PC-3 (cell line): ENCODE results near the gene ENTREP1.

ENCODE experiments used
- EZH2 ChIP-seq: fragments of 300-600 bp; sonication (generic); IDR thresholded peaks from one replicate; pipeline ENCODE4 v1.6.1; 2017; ENCODE audit warnings: antibody characterized with exemption, mild to moderate bottlenecking, low read length; ENCODE audit not compliant: unreplicated experiment
- EZH2phosphoT487 ChIP-seq: fragments of 300-600 bp; sonication (generic); IDR thresholded peaks from 2 replicates; pipeline ENCODE4 v1.6.1; 2018; ENCODE audit warnings: mild to moderate bottlenecking, antibody characterized with exemption, low read length, borderline replicate concordance
- TF ChIP-seq, protein P1 (sequence below): fragments of 300-600 bp; sonication (generic); conservative IDR thresholded peaks from 2 replicates; pipeline ENCODE4 v1.5.1; 2017; ENCODE audit warnings: antibody characterized with exemption, low read depth, mild to moderate bottlenecking, low read length

DNA sequence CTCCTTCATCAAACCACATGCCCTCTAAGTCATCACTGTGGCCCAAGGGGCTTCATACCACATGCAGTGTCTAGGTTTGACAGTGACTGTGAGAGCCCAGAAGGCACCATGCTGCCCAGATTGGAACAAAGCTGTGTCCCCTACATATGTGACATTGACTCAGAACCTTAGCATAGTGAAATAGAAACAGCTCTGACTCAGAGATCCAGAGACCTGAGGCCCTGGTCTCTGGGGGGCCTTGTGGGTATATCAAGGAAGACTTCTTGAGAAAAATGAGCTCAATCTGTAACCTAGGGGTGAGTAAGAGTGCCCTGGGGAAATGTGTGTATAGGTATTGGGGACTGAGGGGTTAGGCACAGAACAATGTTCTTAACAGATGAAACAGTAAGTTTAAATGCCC lies 7.1 kb upstream of the ENTREP1 start:
- TF ChIP-seq, protein P1, sequence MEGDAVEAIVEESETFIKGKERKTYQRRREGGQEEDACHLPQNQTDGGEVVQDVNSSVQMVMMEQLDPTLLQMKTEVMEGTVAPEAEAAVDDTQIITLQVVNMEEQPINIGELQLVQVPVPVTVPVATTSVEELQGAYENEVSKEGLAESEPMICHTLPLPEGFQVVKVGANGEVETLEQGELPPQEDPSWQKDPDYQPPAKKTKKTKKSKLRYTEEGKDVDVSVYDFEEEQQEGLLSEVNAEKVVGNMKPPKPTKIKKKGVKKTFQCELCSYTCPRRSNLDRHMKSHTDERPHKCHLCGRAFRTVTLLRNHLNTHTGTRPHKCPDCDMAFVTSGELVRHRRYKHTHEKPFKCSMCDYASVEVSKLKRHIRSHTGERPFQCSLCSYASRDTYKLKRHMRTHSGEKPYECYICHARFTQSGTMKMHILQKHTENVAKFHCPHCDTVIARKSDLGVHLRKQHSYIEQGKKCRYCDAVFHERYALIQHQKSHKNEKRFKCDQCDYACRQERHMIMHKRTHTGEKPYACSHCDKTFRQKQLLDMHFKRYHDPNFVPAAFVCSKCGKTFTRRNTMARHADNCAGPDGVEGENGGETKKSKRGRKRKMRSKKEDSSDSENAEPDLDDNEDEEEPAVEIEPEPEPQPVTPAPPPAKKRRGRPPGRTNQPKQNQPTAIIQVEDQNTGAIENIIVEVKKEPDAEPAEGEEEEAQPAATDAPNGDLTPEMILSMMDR: no peak
- TF ChIP-seq EZH2: no peak
- no peak for TF ChIP-seq EZH2phosphoT487
